Measurements from ENCODE around the gene PLAAT5. TPM values are rescaled to one million over a fixed set of nuclear protein-coding genes. Genes with fewer than 3 reads are reported as not detected.

Gene PLAAT5
- total RNA-seq, 1 donor from 2014 or later, result 2.2 TPM

DNA sequence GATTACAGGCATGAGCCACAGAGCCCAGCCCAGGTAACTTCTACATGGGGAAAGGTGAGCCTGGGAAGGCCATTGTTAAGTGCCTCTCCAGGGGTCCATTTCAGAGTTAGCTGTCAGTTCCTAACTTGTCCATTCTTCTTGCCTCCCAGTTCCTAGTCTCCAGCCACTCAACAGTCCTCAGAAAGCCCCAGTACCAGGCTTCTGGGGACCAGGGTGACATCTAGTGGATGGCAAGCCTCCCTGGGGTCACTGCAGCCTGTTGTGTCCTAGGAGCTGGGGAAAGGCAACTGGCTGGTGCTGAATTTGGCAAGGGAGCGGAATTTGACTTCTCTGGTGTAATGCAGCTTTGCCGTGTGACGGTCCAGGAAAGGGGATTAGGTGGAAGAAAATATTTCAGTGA lies 17.0 kb upstream of the PLAAT5 start:
- intact Hi-C loops (cut with DNase I), result no loop called here
- peak; percentile 68 to 82 for ATAC-seq
- Histone ChIP-seq H3K27ac (no peak overlapping the region), H3K4me3 (no peak overlapping the region), H3K36me3 (no peaks in the 10 kb centered on the region), H3K9me3 (no peaks in the 10 kb centered on the region), H3K27me3 (ENCODE audit: low read depth) (no peaks in the 10 kb centered on the region), H3K4me1 (peaks cover 48% of the 10 kb centered on the region)
- DNase-seq, result no peak
- TF ChIP-seq, protein P1, sequence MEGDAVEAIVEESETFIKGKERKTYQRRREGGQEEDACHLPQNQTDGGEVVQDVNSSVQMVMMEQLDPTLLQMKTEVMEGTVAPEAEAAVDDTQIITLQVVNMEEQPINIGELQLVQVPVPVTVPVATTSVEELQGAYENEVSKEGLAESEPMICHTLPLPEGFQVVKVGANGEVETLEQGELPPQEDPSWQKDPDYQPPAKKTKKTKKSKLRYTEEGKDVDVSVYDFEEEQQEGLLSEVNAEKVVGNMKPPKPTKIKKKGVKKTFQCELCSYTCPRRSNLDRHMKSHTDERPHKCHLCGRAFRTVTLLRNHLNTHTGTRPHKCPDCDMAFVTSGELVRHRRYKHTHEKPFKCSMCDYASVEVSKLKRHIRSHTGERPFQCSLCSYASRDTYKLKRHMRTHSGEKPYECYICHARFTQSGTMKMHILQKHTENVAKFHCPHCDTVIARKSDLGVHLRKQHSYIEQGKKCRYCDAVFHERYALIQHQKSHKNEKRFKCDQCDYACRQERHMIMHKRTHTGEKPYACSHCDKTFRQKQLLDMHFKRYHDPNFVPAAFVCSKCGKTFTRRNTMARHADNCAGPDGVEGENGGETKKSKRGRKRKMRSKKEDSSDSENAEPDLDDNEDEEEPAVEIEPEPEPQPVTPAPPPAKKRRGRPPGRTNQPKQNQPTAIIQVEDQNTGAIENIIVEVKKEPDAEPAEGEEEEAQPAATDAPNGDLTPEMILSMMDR (IDR thresholded peaks at IDR 0.05), result peak; percentile 52

DNA sequence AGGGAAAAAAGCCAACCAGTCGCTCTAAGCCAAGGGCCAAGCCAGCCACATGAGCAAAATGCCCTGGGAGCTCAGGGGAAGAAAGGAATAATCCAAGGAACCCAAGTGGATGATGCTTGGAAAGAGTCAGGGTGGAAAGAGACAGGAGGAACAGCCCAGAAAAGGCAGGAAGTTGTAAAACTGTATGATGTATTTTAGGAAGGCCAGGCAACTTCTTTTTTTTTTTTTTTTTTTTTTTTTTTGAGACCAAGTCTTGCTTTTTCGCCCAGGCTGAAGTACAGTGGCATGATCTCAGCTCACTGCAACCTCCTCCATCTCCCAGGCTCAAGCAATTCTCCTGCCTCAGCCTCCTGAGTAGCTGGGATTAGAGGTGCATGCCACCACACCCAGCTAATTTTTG lies 16.5 kb upstream of the PLAAT5 start:
- ATAC-seq, result no peak
- peaks cover 48% of the 10 kb centered on the region for H3K4me1 ChIP-seq
- no peak for DNase-seq

DNA sequence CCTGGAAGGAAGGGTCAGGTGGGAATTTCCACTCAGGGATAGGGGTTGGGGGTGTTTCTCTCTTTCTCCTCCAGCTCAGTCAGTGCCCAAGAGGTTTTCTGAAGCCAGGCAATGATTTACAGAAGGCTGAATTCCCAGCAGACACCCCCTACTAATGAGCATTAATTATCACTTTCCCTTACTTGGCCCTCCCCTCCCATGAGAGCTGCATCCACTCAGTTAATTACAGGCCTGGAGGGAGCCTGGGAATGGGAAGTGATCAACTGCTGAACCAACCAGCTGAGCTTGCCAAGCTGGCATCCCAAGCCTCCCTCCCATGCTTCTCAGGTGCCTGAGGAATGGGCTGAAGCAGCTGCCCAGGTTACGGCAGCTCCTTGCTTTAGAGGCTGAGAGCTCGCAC lies 15.9 kb upstream of the PLAAT5 start:
- H3K27me3 ChIP-seq (ENCODE audit: low read depth), result no peaks in the 10 kb centered on the region
- no peak for DNase-seq
- ATAC-seq, result no peak
- TF ChIP-seq, protein P1 (IDR thresholded peaks at IDR 0.05), result no peak
- H3K9me3 ChIP-seq, result no peaks in the 10 kb centered on the region
- H3K36me3 ChIP-seq, result no peaks in the 10 kb centered on the region
- H3K4me1 ChIP-seq, result peaks cover 48% of the 10 kb centered on the region
- intact Hi-C loops (cut with DNase I), result no loop called here
- H3K27ac ChIP-seq, result no peak overlapping the region
- H3K4me3 ChIP-seq, result no peak overlapping the region

More for the DNA sequence above, 16.5 kb upstream of the PLAAT5 start:
- no peaks in the 10 kb centered on the region for H3K36me3 ChIP-seq
- H3K27me3 ChIP-seq (ENCODE audit: low read depth), result no peaks in the 10 kb centered on the region
- TF ChIP-seq, protein P1 (IDR thresholded peaks at IDR 0.05), result no peak
- H3K27ac ChIP-seq, result no peak overlapping the region
- intact Hi-C loops (cut with DNase I), result no loop called here
- H3K9me3 ChIP-seq, result no peaks in the 10 kb centered on the region
- H3K4me3 ChIP-seq, result no peak overlapping the region

DNA sequence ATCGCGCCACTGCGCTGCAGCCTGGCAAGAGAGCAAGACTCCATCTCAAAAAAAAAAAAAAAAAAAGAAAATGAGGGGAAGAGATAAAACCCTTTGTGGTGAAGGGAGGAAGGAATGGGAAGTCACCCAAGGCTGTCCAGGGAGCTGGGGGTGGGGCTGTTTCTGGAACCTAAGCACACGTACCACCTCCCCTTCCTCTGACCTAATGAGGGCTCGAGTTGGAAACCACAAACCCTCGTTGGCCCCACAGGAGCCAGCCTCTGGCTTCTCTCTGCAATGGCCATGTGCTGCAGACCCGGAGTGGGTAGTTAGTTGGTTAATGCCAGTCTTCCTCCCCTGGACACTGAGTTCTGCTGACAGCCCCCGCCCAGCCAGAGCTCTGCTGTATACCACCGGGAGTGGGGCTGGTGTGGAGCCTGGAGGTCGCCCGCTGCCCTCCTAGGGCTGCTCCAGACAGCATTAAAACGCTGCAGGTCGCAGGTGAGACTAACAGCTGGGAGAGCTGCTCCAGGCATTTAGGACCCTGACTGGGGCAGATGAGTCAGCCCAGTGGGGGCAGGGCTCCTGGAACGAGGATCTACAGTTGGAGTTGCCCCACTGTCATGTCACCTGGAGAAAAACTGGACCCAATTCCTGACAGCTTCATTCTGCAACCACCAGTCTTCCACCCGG lies 15.0 kb upstream of the PLAAT5 start, which contains the start of gene LGALS12:
Gene LGALS12, plus strand, starts transcription at position 228 of the 672 bp plus-strand sequence. Its CDS starts 375 bp downstream, at position 603.
- peaks cover 47% of the 10 kb centered on the region for H3K4me1 ChIP-seq
- TF ChIP-seq, protein P1 (IDR thresholded peaks at IDR 0.05), result no peak
- peak; percentile 22 to 38 for ATAC-seq
- no peak within 1 kb of the TSS for H3K27ac ChIP-seq
- H3K36me3 ChIP-seq, result no peaks in the 10 kb centered on the region
- no peaks in the 10 kb centered on the region for H3K9me3 ChIP-seq
- H3K4me3 ChIP-seq, result peak within 1 kb of the TSS; percentile 11
- intact Hi-C loops (cut with DNase I), result no loop called here
- H3K27me3 ChIP-seq (ENCODE audit: low read depth), result no peaks in the 10 kb centered on the region
- peak; percentile 59 for DNase-seq

DNA sequence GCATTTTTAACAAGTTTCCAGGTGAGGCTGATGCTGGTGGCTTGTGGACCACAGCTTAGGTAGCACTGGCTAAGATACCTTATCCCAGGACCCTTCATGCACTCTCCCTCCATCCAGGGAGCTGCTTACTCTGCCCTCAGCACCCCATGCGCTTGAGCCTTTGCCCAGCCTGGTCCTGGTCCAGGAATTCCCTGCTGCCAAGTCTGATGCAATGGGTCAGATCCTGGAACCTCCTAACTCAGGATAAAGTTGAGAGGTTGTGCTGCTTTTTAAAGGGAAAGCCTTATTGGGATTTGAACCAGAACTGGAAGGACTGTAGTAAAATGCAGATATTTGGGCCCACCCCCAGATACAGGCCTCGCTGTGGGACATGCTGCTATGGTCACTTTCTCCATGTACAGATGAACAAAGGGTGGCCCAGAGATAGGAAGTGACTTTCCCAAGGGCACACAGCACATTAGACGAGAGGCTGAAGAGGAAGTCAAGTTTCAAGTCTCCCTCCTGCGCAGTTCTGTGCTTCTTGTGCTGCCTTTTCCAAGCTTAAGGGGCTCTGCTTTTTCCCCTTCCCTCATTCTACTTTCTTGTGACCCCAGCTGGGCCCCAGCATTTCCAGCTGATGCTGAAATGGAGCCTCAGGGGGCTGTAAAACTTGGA lies 14.1 kb upstream of the PLAAT5 start:
- TF ChIP-seq, protein P1 (IDR thresholded peaks at IDR 0.05), result no peak
- Histone ChIP-seq H3K4me1 (peaks cover 38% of the 10 kb centered on the region), H3K4me3 (no peak overlapping the region), H3K27me3 (ENCODE audit: low read depth) (no peaks in the 10 kb centered on the region), H3K9me3 (peaks cover 6% of the 10 kb centered on the region), H3K27ac (no peak overlapping the region), H3K36me3 (no peaks in the 10 kb centered on the region)
- intact Hi-C loops (cut with DNase I), result no loop called here
- no peak for DNase-seq
- peak in 1 of 2 donors; percentile 26 for ATAC-seq
